Muscle layer of colon (tissue), 2 donors: ENCODE results near the gene KRTDAP.

Source experiments
- H3K27ac ChIP-seq: one replicate; pipeline ENCODE4 v1.7.0; 2013; ENCODE audit warnings: low read depth, mild to moderate bottlenecking, low read length, moderate library complexity
- H3K27me3 ChIP-seq, 2 donors: one replicate each; pipeline ENCODE4 v1.7.0; 2013; ENCODE audit warnings: low read length in 2 of 2, mild to moderate bottlenecking in 2 of 2; ENCODE audit not compliant: insufficient read depth in 2 of 2, control insufficient read depth in 1 of 2
- H3K36me3 ChIP-seq: one replicate; pipeline ENCODE4 v1.7.0; 2013; ENCODE audit warnings: mild to moderate bottlenecking, low read length; ENCODE audit not compliant: insufficient read depth
- H3K4me1 ChIP-seq: one replicate; pipeline ENCODE4 v1.7.0; 2013; ENCODE audit warnings: mild to moderate bottlenecking, low read length; ENCODE audit not compliant: insufficient read depth
- H3K4me3 ChIP-seq, 2 donors: one replicate each; pipeline ENCODE4 v1.7.0; 2013; ENCODE audit warnings: low read length in 2 of 2, low read depth in 1 of 2, mild to moderate bottlenecking in 1 of 2, moderate library complexity in 1 of 2
- H3K9ac ChIP-seq: one replicate; pipeline ENCODE4 v1.7.0; 2013; ENCODE audit warnings: low read length
- H3K9me3 ChIP-seq: one replicate; pipeline ENCODE4 v1.7.0; 2013; ENCODE audit warnings: mild to moderate bottlenecking, low read length
- donor health status: abdominal sarcoma.
- donor health status: Adenocarcinoma of cecum.

The KRTDAP gene

GRCh38 chr19:35524181-35524837 is 34.0 kb upstream of the KRTDAP start:
- H3K9ac ChIP-seq: no peak overlapping the region
- H3K4me1 ChIP-seq: no peaks in the 10 kb centered on the region
- peaks cover 0 to 14% of the 10 kb centered on the region in 2 donors for H3K27me3 ChIP-seq
- H3K9me3 ChIP-seq: no peaks in the 10 kb centered on the region
- H3K4me3 ChIP-seq: no peak overlapping the region
- no peak overlapping the region for H3K27ac ChIP-seq
- H3K36me3 ChIP-seq: no peaks in the 10 kb centered on the region

- Histone ChIP-seq H3K4me1 (no peaks in the 10 kb centered on the region), H3K27me3 (peaks cover 0 to 2% of the 10 kb centered on the region in 2 donors), H3K4me3 (no peak overlapping the region), H3K36me3 (no peaks in the 10 kb centered on the region), H3K27ac (no peak overlapping the region), H3K9ac (no peak overlapping the region), H3K9me3 (no peaks in the 10 kb centered on the region)
These were observed 32.6 kb upstream of the KRTDAP start for GRCh38 chr19:35522745-35523327.

GRCh38 chr19:35521124-35521743 is 31.0 kb upstream of the KRTDAP start:
- no peaks in the 10 kb centered on the region for H3K27me3 ChIP-seq

GRCh38 chr19:35519291-35519690 is 29.0 kb upstream of the KRTDAP start:
- no peak overlapping the region for H3K4me3 ChIP-seq
- no peaks in the 10 kb centered on the region for H3K9me3 ChIP-seq
- H3K9ac ChIP-seq: no peak overlapping the region
- H3K27me3 ChIP-seq: peaks cover 0 to 2% of the 10 kb centered on the region in 2 donors
- no peaks in the 10 kb centered on the region for H3K4me1 ChIP-seq
- H3K27ac ChIP-seq: no peak overlapping the region
- no peaks in the 10 kb centered on the region for H3K36me3 ChIP-seq

More at GRCh38 chr19:35521124-35521743, 31.0 kb upstream of the KRTDAP start:
- H3K4me3 ChIP-seq: no peak overlapping the region
- H3K9ac ChIP-seq: no peak overlapping the region
- no peaks in the 10 kb centered on the region for H3K36me3 ChIP-seq
- H3K9me3 ChIP-seq: no peaks in the 10 kb centered on the region
- H3K27ac ChIP-seq: no peak overlapping the region
- no peaks in the 10 kb centered on the region for H3K4me1 ChIP-seq

- Histone ChIP-seq H3K4me1 (no peaks in the 10 kb centered on the region), H3K9me3 (no peaks in the 10 kb centered on the region), H3K9ac (no peak overlapping the region), H3K27ac (no peak overlapping the region), H3K4me3 (no peak overlapping the region), H3K27me3 (peaks cover 3 to 10% of the 10 kb centered on the region in 2 donors), H3K36me3 (no peaks in the 10 kb centered on the region)
These were observed 28.0 kb upstream of the KRTDAP start for GRCh38 chr19:35518313-35518712.

- Histone ChIP-seq H3K36me3 (no peaks in the 10 kb centered on the region), H3K27ac (no peak overlapping the region), H3K9ac (no peak overlapping the region), H3K9me3 (no peaks in the 10 kb centered on the region), H3K4me1 (no peaks in the 10 kb centered on the region), H3K27me3 (peaks cover 4 to 18% of the 10 kb centered on the region in 2 donors), H3K4me3 (no peak overlapping the region)
These were observed 27.1 kb upstream of the KRTDAP start for GRCh38 chr19:35517342-35517741.

GRCh38 chr19:35516310-35516709 is 26.0 kb upstream of the KRTDAP start:
- no peak overlapping the region for H3K9ac ChIP-seq
- no peaks in the 10 kb centered on the region for H3K4me1 ChIP-seq
- H3K36me3 ChIP-seq: no peaks in the 10 kb centered on the region
- no peak overlapping the region for H3K4me3 ChIP-seq
- H3K9me3 ChIP-seq: no peaks in the 10 kb centered on the region
- H3K27ac ChIP-seq: no peak overlapping the region
- peaks cover 4 to 22% of the 10 kb centered on the region in 2 donors for H3K27me3 ChIP-seq

GRCh38 chr19:35514282-35514809 is 24.1 kb upstream of the KRTDAP start:
- H3K4me3 ChIP-seq: no peak overlapping the region
- H3K27ac ChIP-seq: no peak overlapping the region
- peaks cover 16 to 38% of the 10 kb centered on the region in 2 donors for H3K27me3 ChIP-seq
- no peaks in the 10 kb centered on the region for H3K4me1 ChIP-seq
- no peaks in the 10 kb centered on the region for H3K9me3 ChIP-seq
- H3K9ac ChIP-seq: no peak overlapping the region
- no peaks in the 10 kb centered on the region for H3K36me3 ChIP-seq

- no peaks in the 10 kb centered on the region for H3K36me3 ChIP-seq
- peaks cover 18 to 38% of the 10 kb centered on the region in 2 donors for H3K27me3 ChIP-seq
- no peak within 1 kb of the TSS for H3K9ac ChIP-seq
- no peaks in the 10 kb centered on the region for H3K9me3 ChIP-seq
- no peak within 1 kb of the TSS for H3K4me3 ChIP-seq
- H3K27ac ChIP-seq: no peak within 1 kb of the TSS
- no peaks in the 10 kb centered on the region for H3K4me1 ChIP-seq
These were observed 23.5 kb upstream of the KRTDAP start, which contains the start of gene DMKN for GRCh38 chr19:35513628-35514281. TSS of gene DMKN (minus strand) at chr19:35513649. CDS start at chr19:35513475, 174 bp downstream.

- Histone ChIP-seq H3K27me3 (peaks cover 18 to 43% of the 10 kb centered on the region in 2 donors), H3K9ac (no peak overlapping the region), H3K36me3 (no peaks in the 10 kb centered on the region), H3K4me3 (no peak overlapping the region), H3K9me3 (no peaks in the 10 kb centered on the region), H3K27ac (no peak overlapping the region), H3K4me1 (no peaks in the 10 kb centered on the region)
These were observed 22.8 kb upstream of the KRTDAP start for GRCh38 chr19:35512831-35513627.
